GM13976 (cell line): ENCODE data around the gene SLC17A1.
"Not testable (repeated sequence)": the region's sequence is repeated elsewhere in the genome, so short reads cannot be mapped to it uniquely, and the experiment has no call there.

Source experiments
- DNase-seq: peaks from one replicate; pipeline ENCODE4 v3.0.0; 2012; ENCODE audit warnings: low spot score
- in situ Hi-C: fragments of 300-500 bp; cut with MboI; formaldehyde crosslinking; loops from one replicate; pipeline ENCODE4 v1.12.0; 2022; ENCODE audit warnings: low sequenced_read_pairs, mixed read lengths, inconsistent platforms; ENCODE audit not compliant: unreplicated experiment
- TF ChIP-seq, protein P1 (sequence below): IDR thresholded peaks from 2 replicates; pipeline ENCODE4 v1.5.1; 2012; ENCODE audit warnings: borderline replicate concordance, mild to moderate bottlenecking; ENCODE audit not compliant: insufficient read depth; ENCODE audit errors: extremely low read depth, missing control alignments, control extremely low read depth

SLC17A1 gene

DNA sequence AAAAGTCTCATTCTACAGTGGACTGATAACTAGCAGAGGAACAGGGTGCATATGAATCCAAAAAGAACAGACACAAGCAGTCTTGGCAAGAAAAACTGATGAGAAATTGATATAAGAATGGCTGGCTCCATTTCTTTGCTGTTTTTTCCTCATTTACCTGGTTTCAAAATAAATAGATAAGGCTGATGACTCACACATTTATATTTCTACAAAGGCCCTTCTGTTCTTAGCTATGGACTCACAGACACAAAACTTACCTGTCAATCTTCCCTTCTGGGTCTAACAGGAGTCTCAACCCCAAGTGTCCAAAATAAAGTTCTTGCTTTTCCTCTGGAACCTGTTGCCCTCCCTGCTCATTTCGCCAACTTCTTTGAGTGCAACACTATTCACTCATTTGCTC lies 76.4 kb downstream of the SLC17A1 start:
- TF ChIP-seq, protein P1, sequence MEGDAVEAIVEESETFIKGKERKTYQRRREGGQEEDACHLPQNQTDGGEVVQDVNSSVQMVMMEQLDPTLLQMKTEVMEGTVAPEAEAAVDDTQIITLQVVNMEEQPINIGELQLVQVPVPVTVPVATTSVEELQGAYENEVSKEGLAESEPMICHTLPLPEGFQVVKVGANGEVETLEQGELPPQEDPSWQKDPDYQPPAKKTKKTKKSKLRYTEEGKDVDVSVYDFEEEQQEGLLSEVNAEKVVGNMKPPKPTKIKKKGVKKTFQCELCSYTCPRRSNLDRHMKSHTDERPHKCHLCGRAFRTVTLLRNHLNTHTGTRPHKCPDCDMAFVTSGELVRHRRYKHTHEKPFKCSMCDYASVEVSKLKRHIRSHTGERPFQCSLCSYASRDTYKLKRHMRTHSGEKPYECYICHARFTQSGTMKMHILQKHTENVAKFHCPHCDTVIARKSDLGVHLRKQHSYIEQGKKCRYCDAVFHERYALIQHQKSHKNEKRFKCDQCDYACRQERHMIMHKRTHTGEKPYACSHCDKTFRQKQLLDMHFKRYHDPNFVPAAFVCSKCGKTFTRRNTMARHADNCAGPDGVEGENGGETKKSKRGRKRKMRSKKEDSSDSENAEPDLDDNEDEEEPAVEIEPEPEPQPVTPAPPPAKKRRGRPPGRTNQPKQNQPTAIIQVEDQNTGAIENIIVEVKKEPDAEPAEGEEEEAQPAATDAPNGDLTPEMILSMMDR, result no peak
- no peak for DNase-seq
- in situ Hi-C loops, result no loop called here

DNA sequence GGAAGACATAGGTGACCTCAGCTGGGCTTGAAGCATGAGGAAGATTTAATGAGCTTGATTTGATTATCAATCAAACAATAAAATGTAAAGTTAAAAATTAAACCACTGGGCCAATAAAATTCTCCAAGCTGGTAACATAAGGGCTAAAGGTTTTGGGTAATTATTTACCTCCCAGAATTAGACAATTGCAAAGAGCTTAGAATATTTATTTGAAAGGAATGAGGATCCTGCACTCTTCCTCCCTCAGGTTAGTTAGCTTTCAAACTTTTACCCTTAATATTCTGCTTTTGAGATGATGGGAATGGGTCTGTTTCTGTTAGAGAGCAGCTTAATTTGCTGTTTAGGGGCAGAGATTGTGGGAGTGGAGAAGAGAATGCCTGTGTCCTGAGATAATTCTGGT lies 77.3 kb downstream of the SLC17A1 start, which contains the start of gene SLC17A4:
Gene SLC17A4 (plus strand): TSS at position 208 of the 400 bp plus-strand sequence. CDS start 7,221 bp downstream, outside the sequence.
- in situ Hi-C loops, result no loop called here
- no peak for DNase-seq
- TF ChIP-seq, protein P1, result no peak

DNA sequence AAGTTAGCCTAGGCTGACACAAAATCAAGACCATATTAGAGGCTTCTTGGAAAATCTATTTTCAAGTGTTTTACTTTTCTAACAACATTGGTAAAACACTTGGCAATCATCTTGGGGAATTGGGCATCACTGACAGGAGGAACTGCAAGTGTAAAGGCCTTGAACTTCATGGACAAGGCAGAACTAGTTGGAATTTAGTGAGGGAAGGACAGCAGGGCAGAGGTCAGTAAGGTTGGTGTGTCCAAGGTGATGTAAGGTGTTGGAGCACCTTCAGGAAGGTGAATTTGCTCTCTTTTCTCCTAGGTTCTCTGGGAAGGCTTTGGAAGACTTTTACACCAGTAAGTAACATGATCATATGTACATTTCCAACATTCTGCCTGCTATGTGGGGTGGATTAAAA lies 78.8 kb downstream of the SLC17A1 start:
- TF ChIP-seq, protein P1, result no peak
- in situ Hi-C loops, result no loop called here
- DNase-seq, result no peak

DNA sequence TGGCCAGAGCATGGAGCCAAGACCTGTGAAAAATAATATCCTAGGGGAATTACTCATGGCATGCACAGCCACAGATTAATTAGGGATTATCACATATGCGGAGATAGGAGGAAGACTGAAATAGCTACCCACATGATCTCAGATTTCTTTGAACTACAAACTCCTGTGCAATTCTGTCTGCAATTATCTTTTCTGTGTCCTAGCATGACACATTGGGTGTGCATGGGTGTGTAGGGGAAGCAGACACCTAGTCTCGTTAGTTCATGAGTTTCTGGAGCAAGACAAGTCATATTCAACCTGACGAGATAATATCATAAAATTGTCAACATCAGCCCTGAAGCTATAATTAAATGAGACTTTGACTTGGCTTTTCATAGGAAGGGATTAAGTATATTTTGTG lies 80.9 kb downstream of the SLC17A1 start:
- in situ Hi-C loops, result no loop called here
- TF ChIP-seq, protein P1, result no peak
- DNase-seq, result no peak

DNA sequence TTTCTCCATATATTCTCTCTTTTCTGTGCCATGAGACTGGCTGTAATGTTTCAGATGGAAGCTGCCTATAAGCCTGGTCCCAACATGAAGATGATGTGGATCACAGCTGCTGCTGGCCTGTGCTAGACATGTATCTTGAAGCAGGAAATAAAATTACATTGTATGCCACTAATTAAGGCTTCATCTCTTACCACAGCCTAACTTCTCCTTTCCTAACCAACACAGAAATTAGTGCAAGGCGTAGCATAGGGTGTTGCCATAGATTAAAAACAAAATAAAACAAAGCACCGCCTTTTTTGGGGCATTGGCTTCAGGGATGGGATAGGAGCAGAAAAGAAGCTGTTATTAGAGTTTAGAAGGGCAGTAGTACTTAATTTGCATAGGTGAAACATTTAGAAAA lies 82.0 kb downstream of the SLC17A1 start:
- in situ Hi-C loops, result no loop called here
- TF ChIP-seq, protein P1, result no peak
- DNase-seq, result no peak

DNA sequence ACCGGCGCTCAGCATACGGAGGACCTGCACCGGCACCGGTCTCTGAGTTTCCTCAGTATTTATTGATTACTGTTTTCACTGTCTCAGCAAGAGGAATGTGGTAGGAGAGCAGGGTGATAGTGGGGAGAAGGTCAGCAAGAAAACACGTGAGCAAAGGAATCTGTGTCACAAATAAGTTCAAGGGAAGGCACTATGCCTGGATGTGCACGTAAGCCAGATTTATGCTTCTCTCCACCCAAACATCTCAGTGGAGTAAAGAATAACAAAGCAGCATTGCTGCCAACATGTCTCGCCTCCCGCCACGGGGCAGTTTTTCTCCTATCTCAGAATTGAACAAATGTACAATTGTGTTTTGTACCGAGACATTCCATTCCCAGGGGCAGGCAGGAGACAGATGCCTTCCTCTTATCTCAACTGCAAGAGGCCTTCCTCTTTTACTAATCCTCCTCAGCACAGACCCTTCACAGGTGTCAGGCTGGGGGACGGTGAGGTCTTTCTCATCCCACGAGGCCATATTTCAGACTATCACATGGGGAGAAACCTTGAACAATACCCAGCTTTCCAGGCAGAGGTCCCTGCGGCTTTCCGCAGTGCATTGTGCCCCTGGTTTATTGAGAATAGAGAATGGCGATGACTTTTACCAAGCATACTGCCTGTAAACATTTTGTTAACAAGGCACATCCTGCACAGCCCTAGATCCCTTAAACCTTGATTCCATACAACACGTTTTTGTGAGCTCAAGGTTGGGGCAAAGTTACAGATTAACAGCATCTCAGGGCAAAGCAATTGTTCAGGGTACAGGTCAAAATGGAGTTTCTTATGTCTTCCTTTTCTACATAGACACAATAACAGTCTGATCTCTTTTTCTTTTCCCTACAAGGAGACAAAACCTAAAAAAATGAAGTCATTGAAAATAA lies 83.0 kb downstream of the SLC17A1 start:
- DNase-seq, in situ Hi-C loops: not testable (repeated sequence)

DNA sequence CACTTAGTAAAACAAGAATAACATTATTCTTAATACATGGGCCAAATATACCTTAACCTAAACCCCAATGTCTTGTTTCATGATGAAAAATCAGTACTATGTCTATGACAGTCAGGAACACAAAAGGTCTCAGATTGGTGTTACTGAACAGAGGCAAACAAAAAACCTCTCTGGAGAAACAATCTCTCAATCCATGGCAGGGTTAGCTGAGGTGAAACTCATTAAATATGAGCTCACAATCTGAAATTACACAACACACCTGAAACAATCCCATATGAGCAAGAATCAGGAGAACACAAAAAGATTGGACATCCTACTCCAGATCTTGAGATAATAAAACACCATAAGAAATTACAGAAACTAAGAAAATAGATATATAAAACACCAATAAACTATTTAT lies 83.8 kb downstream of the SLC17A1 start:
- TF ChIP-seq, protein P1, result no peak
- in situ Hi-C loops, result no loop called here
- no peak for DNase-seq
